Stimulated activated CD4-positive, alpha-beta T cell treated with anti-CD3 and anti-CD28 coated beads, Interleukin-4, amount 100 ng/mL, for 4 hours (primary cell): ENCODE data around the gene BHLHE41.

Experiments used
- DNase-seq, 2 experiments: peaks; one replicate each; pipeline ENCODE4 v3.0.0-alpha.2; 2020

BHLHE41 gene

GRCh38 chr12:26124446-26125399, at the start of gene BHLHE41:
BHLHE41 (minus strand) TSS chr12:26125037; CDS start chr12:26124779, 258 bp downstream.
- no peak for DNase-seq

- no peak for DNase-seq
Observed at GRCh38 chr12:26172946-26173552, 48.2 kb upstream of the BHLHE41 start.

- no peak for DNase-seq
Observed at GRCh38 chr12:26172539-26172938, 47.7 kb upstream of the BHLHE41 start.

DNA sequence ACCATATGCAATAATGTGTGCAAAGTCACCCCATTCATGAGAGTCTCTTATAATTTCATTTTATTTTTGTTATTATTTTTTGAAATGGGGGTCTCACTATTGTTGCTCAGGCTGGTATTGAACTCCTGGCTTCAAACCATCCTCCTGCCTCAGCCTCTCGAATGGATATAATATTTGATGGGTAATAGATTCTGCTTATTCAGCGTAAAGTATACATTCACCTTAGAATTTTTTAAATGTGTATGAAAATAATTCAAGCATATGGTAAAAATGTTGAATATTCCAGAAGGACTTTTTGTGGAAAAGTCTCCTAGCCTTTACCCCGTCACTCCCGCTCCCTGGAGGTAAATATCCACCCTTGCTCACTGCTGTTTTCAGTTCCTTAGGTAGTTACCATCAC, 47.2 kb upstream of the BHLHE41 start:
- no peak for DNase-seq

GRCh38 chr12:26164118-26164517, 39.3 kb upstream of the BHLHE41 start:
- DNase-seq = no peak

GRCh38 chr12:26162905-26163304, 38.1 kb upstream of the BHLHE41 start:
- DNase-seq = no peak

- DNase-seq = no peak
Observed at GRCh38 chr12:26162174-26162573, 37.3 kb upstream of the BHLHE41 start.

DNA sequence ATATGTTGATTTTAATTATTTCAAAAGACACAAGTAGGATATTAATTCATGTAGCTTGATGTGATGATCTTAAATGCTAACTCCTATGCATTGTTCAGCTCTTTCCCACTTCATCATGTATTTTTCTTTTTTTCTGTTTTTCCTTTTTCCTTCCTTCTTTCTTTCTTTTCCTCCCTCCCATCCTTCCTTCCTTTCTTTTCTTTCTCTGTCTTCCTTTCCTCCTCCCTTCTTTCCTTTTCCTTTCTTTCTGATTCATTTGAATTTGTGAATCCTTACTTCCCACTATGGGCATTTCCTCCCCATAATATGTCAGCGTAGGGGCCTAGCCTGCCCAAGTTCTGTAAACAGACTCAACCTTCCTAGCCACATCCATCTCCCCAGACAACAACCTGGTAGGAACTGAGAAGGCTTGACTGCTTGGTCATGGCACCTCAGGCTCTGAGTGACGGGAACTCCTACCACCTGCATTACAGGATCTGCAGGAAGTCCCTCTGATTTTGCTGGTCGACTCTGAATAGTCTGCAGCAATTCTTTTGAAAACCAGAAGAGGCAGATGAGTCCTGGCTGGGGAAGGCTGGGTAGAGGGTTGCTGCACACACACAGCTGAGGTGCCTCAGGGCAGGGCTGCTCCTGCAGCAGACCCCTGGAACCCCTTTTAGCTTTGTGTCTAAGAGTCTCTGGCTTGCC, 33.4 kb upstream of the BHLHE41 start:
- DNase-seq = no peak

- DNase-seq = no peak
Observed at GRCh38 chr12:26157001-26157400, 32.2 kb upstream of the BHLHE41 start.

GRCh38 chr12:26156201-26156871, 31.5 kb upstream of the BHLHE41 start:
- no peak for DNase-seq

GRCh38 chr12:26153421-26154154, 28.8 kb upstream of the BHLHE41 start:
- no peak for DNase-seq

GRCh38 chr12:26152507-26153102, 27.8 kb upstream of the BHLHE41 start:
- no peak for DNase-seq

GRCh38 chr12:26150736-26151450, 26.1 kb upstream of the BHLHE41 start:
- DNase-seq = no peak

DNA sequence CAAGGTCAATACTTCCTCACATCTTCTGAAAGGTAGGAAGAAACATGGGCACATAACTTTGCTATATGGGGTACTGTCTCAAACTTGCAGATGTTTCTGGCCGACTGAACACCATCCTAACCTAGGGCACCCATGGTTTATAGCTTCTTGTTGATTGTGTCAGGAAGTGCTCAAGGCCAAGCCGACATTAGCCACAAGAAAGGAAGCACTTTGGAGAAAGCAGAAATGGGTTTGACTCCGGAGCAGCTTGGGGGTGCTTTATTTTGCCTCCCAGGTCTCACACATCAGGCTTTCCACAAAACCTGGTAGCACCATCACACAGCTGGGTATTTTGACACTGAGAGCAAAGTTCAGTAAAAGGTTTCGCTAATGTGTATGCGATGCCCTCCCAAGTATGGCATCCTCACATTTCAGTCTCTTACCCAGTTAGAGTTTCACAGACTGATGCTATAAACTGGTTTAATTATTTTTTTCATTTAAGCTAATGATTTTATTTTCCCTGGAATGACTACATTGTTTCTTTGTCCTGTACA, 25.2 kb upstream of the BHLHE41 start:
- no peak for DNase-seq

- DNase-seq = no peak
Observed at GRCh38 chr12:26148291-26148690, 23.5 kb upstream of the BHLHE41 start.

DNA sequence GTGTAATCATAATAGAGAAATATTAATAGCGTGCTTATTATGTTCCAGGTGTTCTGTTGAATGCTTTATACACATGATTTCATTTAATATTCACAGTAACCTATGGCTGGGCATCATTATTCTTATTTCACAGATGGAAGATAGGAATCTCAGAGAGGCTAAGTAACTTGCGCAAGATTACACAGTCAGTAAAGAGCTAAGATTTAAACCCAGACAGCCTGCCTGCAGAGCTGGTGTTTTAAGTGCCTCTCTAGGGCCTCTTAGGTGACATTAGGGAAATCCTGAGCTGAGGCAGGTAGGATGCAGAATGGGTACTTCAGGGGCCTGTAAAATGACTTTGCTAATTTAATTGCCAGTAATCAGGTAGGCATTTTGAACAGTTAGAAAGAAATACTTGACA, 18.5 kb upstream of the BHLHE41 start:
- DNase-seq = no peak

- DNase-seq = no peak
Observed at GRCh38 chr12:26138860-26139259, 14.0 kb upstream of the BHLHE41 start.

DNA sequence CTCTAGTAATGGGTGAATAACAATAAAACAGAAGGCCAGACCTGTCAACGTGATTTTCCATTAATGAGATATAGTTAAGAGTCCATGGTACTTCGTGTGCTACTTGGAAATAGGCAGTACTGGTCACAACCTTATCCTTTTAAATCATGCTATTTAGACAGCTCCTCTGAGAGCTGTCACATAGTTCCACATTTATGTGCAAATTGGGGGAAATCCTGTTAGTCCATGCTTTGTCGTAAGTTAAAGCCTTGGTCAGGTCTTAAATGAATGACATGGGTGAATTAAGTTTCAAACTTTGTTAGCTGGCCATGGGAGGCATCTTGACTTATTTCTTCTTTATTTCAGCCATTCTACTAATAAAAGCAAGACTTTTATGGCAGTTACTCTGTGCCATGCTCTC, 11.9 kb upstream of the BHLHE41 start:
- DNase-seq = no peak

- DNase-seq = no peak
Observed at GRCh38 chr12:26135571-26135970, 10.7 kb upstream of the BHLHE41 start.

DNA sequence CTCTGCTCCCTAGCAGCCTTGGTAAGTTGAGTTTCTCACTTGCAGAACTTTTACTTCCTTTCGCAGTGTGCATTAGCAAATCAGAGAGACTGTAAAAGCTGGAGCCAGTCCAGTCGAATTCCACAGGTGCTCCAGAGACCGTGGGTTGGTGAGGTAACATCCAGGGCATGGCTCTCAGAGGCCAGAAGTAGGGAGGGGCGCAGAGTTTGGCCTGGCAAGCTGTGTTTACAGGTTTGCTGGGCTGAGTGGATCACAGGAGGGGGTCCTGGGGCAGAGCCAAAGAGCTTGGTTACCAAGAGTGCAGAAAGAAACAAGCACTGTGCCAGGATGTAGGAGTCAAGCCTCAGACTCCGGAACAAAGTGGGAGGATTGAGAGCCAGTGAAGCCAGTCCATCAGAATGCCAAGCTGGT, 10.2 kb upstream of the BHLHE41 start:
- no peak for DNase-seq

GRCh38 chr12:26134540-26134939, 9.7 kb upstream of the BHLHE41 start:
- DNase-seq = no peak
